ENCODE results near the gene TWF1. TPM values are rescaled to one million over a fixed set of nuclear protein-coding genes. Genes with fewer than 3 reads are reported as not detected.

Gene TWF1
- total RNA-seq, 2 experiments from 2014 or later = 72.3 to 77.5 TPM

- Histone ChIP-seq H3K27ac (ENCODE audit: low read depth in 1 of 2, low read length in 2 of 2) (no peak overlapping the region), H3K4me1 (ENCODE audit: insufficient read depth, low read length) (peaks cover 4% of the 10 kb centered on the region), H3K4me3 (ENCODE audit: low read length) (no peak overlapping the region), H3K9me3 (ENCODE audit: control insufficient read depth in 1 of 2, insufficient read depth in 1 of 2, low read length in 2 of 2) (no peaks in the 10 kb centered on the region), H3K36me3 (ENCODE audit: insufficient read depth, low read length) (no peaks in the 10 kb centered on the region), H3K27me3 (ENCODE audit: control insufficient read depth in 1 of 2, insufficient read depth in 2 of 2, low read length in 2 of 2) (no peaks in the 10 kb centered on the region)
- Mint-ChIP-seq H3K4me3 (no peak overlapping the region), H3K27ac (no peak overlapping the region), H3K9me3 (no peaks in the 10 kb centered on the region), H3K36me3 (ENCODE audit: low read depth) (no peaks in the 10 kb centered on the region), H3K4me1 (ENCODE audit: low read depth) (peaks cover 15% of the 10 kb centered on the region), H3K27me3 (no peaks in the 10 kb centered on the region)
- DNase-seq = no peak
- POLR2A ChIA-PET = interaction anchor here (1.3 kb wide), 1 partner anchor 9 kb away, joined by 3 read pairs; the partner anchor contains the start of gene TMEM117
- TF ChIP-seq, protein P1, sequence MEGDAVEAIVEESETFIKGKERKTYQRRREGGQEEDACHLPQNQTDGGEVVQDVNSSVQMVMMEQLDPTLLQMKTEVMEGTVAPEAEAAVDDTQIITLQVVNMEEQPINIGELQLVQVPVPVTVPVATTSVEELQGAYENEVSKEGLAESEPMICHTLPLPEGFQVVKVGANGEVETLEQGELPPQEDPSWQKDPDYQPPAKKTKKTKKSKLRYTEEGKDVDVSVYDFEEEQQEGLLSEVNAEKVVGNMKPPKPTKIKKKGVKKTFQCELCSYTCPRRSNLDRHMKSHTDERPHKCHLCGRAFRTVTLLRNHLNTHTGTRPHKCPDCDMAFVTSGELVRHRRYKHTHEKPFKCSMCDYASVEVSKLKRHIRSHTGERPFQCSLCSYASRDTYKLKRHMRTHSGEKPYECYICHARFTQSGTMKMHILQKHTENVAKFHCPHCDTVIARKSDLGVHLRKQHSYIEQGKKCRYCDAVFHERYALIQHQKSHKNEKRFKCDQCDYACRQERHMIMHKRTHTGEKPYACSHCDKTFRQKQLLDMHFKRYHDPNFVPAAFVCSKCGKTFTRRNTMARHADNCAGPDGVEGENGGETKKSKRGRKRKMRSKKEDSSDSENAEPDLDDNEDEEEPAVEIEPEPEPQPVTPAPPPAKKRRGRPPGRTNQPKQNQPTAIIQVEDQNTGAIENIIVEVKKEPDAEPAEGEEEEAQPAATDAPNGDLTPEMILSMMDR (IDR thresholded peaks at IDR 0.05) = no peak
- ATAC-seq (ENCODE audit: poor library complexity) = no peak
- intact Hi-C loops (cut with DNase I, micrococcal nuclease) = no loop called here
- CTCF ChIA-PET = interaction anchor here (1.0 kb wide), 1 partner anchor 27 kb away, joined by 3 read pairs; no protein-coding TSS in a partner anchor
These were observed 20.6 kb upstream of the TWF1 start for GRCh38 chr12:43826681-43827080.

DNA sequence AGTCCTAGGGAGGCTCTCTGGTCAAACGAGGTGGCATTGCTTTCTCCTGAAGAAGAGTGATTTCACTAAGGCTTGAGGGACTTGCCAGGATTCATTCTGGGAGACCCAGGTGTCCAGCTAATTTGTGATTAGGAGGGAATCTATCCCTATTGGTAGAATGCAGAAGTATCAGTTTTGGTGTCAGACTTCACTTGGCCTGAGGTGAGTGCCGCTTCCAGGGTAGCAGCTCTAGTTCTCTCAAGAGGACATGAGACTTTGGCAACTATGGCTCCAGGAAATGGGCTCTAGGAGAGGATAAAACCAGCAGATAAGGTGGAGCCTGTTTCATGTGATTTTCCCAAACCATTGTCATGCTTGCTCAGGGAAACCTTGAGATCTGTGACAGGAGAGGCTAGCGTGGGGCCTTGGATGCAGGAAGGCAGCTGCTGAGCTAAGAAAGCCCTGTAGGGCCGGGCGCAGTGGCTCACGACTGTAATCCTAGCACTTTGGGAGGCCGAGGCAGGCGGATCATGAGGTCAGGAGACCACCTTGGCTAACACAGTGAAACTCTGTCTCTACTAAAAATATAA is 18.2 kb upstream of the TWF1 start:
- no peak for DNase-seq
- H3K4me1 Mint-ChIP-seq (ENCODE audit: low read depth) = peaks cover under 1% of the 10 kb centered on the region
- H3K36me3 ChIP-seq (ENCODE audit: insufficient read depth, low read length) = no peaks in the 10 kb centered on the region
- no peaks in the 10 kb centered on the region for H3K27me3 Mint-ChIP-seq
- no peak overlapping the region for H3K27ac ChIP-seq (ENCODE audit: low read depth in 1 of 2, low read length in 2 of 2)
- no peak overlapping the region for H3K4me3 Mint-ChIP-seq
- CTCF ChIA-PET = no interaction called here
- H3K36me3 Mint-ChIP-seq (ENCODE audit: low read depth) = no peaks in the 10 kb centered on the region
- no peaks in the 10 kb centered on the region for H3K9me3 Mint-ChIP-seq
- POLR2A ChIA-PET = interaction anchor here (1.0 to 1.3 kb wide), 2 partner anchors 18 to 19 kb away, joined by 3 to 4 read pairs; no protein-coding TSS in a partner anchor
- H3K4me1 ChIP-seq (ENCODE audit: insufficient read depth, low read length) = no peaks in the 10 kb centered on the region
- no peaks in the 10 kb centered on the region for H3K27me3 ChIP-seq (ENCODE audit: control insufficient read depth in 1 of 2, insufficient read depth in 2 of 2, low read length in 2 of 2)
- H3K4me3 ChIP-seq (ENCODE audit: low read length) = no peak overlapping the region
- TF ChIP-seq, protein P1 (IDR thresholded peaks at IDR 0.05) = no peak
- no peak overlapping the region for H3K27ac Mint-ChIP-seq
- ATAC-seq (ENCODE audit: poor library complexity) = no peak
- intact Hi-C loops (cut with DNase I, micrococcal nuclease) = no loop called here
- H3K9me3 ChIP-seq (ENCODE audit: control insufficient read depth in 1 of 2, insufficient read depth in 1 of 2, low read length in 2 of 2) = no peaks in the 10 kb centered on the region

- TF ChIP-seq, protein P1 (IDR thresholded peaks at IDR 0.05) = no peak
- peaks cover 4% of the 10 kb centered on the region for H3K4me1 Mint-ChIP-seq (ENCODE audit: low read depth)
- intact Hi-C loops (cut with DNase I, micrococcal nuclease) = no loop called here
- Histone ChIP-seq H3K27me3 (ENCODE audit: control insufficient read depth in 1 of 2, insufficient read depth in 2 of 2, low read length in 2 of 2) (no peaks in the 10 kb centered on the region), H3K9me3 (ENCODE audit: control insufficient read depth in 1 of 2, insufficient read depth in 1 of 2, low read length in 2 of 2) (no peaks in the 10 kb centered on the region), H3K27ac (ENCODE audit: low read depth in 1 of 2, low read length in 2 of 2) (no peak overlapping the region), H3K4me1 (ENCODE audit: insufficient read depth, low read length) (no peaks in the 10 kb centered on the region), H3K36me3 (ENCODE audit: insufficient read depth, low read length) (no peaks in the 10 kb centered on the region), H3K4me3 (ENCODE audit: low read length) (no peak overlapping the region)
- H3K4me3 Mint-ChIP-seq = no peak overlapping the region
- DNase-seq = no peak
- H3K27ac Mint-ChIP-seq = no peak overlapping the region
- no peaks in the 10 kb centered on the region for H3K36me3 Mint-ChIP-seq (ENCODE audit: low read depth)
- ChIA-PET POLR2A (interaction anchor here (3.8 kb wide), 1 partner anchor 10 kb away, joined by 23 read pairs; the partner anchor contains the start of gene TWF1), CTCF (no interaction called here)
- ATAC-seq (ENCODE audit: poor library complexity) = no peak
- H3K9me3 Mint-ChIP-seq = no peaks in the 10 kb centered on the region
- H3K27me3 Mint-ChIP-seq = no peaks in the 10 kb centered on the region
These were observed 10.1 kb upstream of the TWF1 start for GRCh38 chr12:43816168-43816567.
